IPS DF 19.7 (cell line): ENCODE data around the gene ME1.
A peak's percentile ranks its signal among the peaks of the same experiment; 100 is the strongest.
"Not testable (repeated sequence)": the region's sequence is repeated elsewhere in the genome, so short reads cannot be mapped to it uniquely, and the experiment has no call there.

Experiments
- DNase-seq: peaks from one replicate; pipeline ENCODE4 v3.0.0-alpha.2; 2013; ENCODE audit warnings: low read depth, low spot score

Gene ME1

DNA sequence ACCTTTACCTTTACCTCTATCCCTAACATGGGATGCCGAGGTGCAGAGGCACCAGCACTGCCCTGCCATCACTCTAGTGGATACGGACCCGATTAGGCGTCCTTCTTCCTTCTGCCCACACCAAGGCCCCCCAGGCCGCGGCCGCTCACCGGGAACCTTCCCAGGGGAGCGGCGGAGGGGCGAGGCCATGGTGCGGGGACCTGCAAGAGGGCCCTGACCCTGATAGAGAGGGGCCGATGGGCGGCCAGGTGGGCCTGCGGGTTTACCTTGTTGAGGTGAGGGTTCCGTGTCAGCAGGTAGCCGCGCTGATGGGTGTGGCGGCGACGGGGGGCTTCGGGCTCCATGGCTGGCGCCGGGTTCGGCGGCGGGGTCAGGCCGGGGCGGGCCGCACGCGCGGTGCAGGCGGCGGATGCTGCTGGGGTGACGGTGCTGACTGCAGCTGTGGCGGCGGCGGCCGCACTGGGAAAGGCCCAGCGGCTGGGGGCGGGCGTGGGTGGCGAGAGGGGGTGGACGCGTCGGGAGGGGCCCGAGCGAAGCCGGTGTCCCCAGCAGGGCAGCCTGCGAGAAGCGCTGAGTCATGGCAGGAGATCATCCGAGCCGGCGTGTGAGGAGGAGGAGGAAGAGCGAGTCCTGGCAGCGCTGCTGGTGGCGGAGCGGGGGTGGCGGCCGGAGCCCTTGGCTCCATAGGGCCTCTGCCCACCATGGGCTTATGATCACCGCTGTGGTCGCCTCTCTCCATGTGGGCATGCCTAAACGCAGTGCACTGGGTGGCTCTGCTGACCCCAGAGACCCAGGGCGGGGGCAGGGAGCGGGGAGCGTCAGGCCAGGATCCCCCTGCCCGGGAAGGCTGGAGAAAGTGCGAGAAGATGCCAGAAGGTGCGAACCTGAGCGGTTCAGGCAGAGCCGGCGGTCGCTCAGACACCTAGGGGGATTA, at the start of gene ME1:
Gene ME1 (minus strand): TSS at position 441 of the 934 bp plus-strand sequence. CDS start 97 bp downstream, at position 344.
- DNase-seq, result no peak

DNA sequence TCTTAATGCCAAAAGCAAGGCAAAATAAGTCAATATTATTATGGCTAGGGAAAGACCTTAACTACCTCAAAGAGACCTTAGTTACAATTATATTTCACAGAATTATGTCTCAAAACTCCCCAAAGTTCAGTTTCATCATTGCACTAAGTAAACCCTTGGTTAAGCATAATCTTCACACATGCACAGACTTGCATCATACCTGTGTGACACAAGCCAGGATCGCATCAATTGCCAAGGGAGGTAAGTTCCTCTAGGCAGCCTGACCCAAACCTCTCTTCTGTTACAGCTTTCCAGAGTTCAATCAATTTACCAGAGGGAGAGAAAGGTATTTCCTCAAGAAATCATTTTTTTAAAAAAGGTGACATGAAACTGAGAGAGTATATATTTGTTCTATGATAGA, 49.6 kb upstream of the ME1 start:
- no peak for DNase-seq

GRCh38 chr6:83479389-83479788, 48.5 kb upstream of the ME1 start:
- no peak for DNase-seq

GRCh38 chr6:83476971-83477370, 46.1 kb upstream of the ME1 start:
- DNase-seq, result no peak

GRCh38 chr6:83474309-83474708, 43.5 kb upstream of the ME1 start:
- no peak for DNase-seq

GRCh38 chr6:83472767-83473166, 41.9 kb upstream of the ME1 start:
- DNase-seq, result no peak

DNA sequence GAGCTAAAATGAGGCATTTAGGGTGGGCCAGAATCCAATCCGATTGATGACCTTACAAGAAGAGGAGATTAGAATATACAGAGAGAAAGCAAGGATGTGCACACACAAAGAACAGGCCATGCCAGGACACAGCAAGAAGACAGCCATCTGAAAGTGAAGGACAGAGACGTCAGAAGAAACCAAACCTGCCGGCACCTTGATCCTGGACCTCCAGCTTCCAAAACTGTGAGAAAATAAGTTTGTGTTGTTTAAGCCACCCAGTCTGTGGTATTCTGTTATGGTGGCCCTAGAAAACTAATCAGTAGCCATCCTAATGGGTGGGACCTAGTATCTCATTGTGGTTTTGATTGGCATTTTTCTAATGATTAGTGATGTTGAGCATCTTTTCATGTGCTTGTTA, 39.7 kb upstream of the ME1 start:
- no peak for DNase-seq

DNA sequence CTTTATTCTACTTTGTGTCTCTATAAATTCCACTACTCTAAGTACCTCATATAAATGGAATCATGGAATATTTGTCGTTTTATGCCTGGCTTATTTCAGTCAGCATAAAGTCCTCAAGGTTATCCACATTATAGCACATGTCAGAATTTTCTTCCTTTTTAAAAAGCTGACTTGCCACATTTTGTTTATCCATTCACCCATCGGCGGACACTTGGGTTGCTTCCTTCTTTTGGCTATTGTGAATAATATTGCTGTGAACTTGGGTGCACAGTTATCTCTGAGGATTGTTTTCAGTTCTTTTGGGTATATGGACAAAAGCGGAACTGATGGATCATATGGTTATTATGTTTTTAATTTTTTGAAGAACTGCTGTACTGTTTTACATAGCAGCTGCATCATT, 39.1 kb upstream of the ME1 start:
- no peak for DNase-seq

- DNase-seq, result no peak
Observed at GRCh38 chr6:83467620-83468036, 36.8 kb upstream of the ME1 start.

DNA sequence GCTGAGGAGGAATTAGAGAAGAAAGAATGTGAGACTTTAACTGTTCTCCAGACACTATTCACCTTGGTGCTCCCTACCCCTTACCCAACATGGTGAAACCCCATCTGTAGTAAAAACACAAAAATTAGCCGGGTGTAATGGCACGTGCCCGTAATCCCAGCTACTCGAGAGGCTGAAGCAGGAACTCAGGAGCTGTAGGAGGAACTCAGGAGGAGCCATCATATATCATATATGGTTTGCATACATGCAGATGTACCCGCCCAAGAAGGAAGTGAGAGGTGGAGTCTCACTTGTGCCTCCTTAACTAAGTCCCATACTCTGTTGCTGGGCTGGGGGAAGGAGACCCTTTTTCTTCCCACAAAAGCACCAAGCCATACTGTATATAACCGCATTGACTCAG, 35.5 kb upstream of the ME1 start:
- no peak for DNase-seq

- no peak for DNase-seq
Observed at GRCh38 chr6:83464381-83465140, 33.7 kb upstream of the ME1 start.

GRCh38 chr6:83463886-83464285, 33.0 kb upstream of the ME1 start:
- no peak for DNase-seq

DNA sequence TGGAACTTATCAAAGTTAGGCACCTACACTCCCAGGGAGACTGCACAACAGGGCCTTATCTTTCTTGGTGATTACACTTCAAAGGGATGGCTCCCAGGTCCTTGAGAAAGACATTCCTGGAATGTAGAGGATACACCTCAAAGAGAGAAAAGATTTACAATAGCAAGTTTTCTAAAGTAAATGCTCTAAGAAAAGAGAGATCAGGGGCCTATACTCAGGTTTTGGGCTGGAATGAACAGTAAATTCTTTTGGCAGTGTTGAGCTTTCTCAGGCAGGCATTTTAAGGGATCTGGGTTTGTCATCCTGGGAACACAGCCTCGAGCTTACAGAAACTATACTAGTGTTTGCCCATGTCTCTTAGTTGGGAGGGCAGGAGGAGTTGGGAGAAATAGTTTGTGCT, 31.7 kb upstream of the ME1 start:
- DNase-seq, result peak; percentile 28

GRCh38 chr6:83461438-83461837, 30.6 kb upstream of the ME1 start:
- DNase-seq, result no peak

DNA sequence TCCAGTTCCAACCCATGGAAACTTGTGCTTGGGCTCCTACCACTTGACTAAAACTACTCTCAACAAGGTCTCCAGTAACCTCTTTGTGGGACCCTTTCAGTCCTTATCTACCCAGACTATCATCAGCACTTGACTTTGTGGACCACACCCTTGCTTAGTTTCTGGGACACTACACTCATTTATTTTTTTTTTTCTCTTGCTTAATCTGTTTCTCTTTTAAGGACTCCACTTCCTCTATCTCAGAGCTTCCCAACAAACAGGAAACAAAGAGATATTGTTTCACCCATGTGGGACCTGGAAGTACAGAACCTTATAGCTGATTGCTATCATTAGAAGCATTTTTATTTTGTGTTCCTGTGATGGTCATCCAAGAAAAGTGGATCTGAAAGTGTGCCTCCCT, 28.8 kb upstream of the ME1 start:
- DNase-seq, result no peak

GRCh38 chr6:83450015-83450414, 19.2 kb upstream of the ME1 start:
- DNase-seq, result not testable (repeated sequence)

GRCh38 chr6:83444086-83444699, 13.3 kb upstream of the ME1 start:
- DNase-seq, result not testable (repeated sequence)

GRCh38 chr6:83443516-83443915, 12.7 kb upstream of the ME1 start:
- no peak for DNase-seq

DNA sequence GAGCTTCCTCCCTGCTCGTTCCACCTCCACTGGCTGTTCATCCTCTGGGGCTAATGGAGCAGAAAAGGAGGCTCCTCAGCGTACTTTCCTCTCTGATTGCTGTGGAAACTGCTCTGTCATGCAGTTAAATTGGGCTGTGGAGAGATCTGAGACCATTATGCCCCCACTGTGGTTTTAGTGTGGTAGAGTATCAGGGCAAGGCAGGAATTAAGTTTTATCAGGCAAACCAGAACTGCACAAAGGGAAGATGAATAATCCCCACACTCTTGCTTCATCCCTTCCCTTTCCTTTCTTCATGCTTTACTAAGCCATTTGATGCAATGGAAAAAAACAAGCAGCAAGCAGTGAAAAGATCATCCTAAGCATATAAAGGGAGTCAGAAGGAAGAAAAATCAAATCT, 11.9 kb upstream of the ME1 start:
- DNase-seq, result no peak

- no peak for DNase-seq
Observed at GRCh38 chr6:83439201-83439600, 8.3 kb upstream of the ME1 start.

DNA sequence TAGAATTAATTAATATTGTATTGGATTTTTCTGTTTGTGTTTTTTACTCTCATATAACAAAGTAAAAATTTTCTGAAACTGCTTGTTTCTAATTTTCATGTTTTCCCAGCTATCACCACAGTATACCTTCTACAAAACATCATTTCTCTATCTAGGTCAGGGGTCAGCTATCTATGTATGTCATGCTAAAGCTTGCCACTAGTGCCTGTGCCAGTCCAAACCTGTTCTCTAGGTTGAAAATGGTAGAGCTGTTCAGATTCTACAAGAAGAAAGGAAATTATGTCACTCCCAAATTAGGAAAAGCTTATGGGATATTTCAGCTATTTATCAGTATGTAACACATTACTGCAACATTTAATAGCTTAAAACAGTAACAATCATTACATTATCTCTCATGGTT, 5.8 kb upstream of the ME1 start:
- no peak for DNase-seq

DNA sequence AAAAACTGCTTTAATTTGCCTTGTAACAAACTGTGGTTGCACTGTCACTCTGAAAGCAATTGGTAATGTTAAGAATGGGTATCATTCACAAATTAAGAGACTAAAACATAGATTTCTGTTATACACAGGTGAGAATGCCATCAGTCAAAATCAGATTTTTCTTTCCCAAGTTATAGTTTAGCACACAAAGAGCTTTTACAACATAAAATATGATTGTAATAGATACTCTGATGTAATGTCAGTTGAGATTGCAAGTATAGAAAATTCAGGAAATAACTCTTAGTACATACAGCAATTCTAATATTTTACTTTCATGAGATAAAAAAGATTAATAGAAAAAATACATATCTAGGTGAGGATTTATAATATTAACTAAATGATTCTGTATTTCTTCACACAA, 2.3 kb upstream of the ME1 start:
- DNase-seq, result no peak
